ENCODE results near the gene NDRG3.

NDRG3 gene

DNA sequence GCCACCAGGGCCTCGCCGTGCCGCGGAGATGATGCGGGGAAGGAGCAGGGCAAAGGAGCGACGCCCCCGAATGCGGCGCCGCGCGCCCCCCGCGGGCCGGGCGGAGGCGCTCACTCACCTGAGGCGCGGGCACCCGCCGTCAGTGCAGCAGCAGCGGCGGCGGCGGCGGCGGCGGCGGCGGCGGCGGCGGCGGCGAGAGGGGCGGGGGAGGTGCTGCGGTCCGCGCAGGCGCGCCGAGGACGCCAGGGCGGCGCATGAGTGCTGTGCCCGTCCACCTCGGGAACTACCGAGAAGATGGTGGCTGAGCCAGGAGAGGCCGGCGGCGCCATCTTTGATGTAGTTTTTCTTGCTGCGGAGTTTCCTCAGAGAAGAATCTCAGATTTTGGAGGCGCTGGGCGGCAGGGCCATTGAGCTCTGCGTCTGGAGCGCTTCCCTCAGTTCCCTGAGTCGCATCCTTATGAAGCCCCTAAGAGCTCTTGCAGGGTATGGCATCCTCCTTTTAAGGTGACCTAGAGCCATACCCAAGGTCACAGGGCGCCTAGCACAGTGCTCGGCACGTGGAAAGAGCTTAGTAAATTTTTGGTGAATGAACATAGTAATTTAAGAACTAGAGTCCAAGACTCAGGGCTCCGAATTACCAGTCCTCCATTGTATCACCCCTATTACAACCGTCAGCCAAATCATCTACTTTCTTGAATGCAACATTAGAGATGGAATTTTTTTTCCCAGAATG, at the start of gene NDRG3:
TSS of gene NDRG3 (minus strand) at position 164 of the 733 bp plus-strand sequence. CDS start 24,355 bp downstream, outside the sequence.
- DNase-seq (ENCODE audit: low spot score), result peak; percentile 85
- FAIRE-seq, result no peak

GRCh38 chr20:36794116-36794474, 48.2 kb upstream of the NDRG3 start:
- FAIRE-seq, result no peak
- no peak for DNase-seq (ENCODE audit: low spot score)

DNA sequence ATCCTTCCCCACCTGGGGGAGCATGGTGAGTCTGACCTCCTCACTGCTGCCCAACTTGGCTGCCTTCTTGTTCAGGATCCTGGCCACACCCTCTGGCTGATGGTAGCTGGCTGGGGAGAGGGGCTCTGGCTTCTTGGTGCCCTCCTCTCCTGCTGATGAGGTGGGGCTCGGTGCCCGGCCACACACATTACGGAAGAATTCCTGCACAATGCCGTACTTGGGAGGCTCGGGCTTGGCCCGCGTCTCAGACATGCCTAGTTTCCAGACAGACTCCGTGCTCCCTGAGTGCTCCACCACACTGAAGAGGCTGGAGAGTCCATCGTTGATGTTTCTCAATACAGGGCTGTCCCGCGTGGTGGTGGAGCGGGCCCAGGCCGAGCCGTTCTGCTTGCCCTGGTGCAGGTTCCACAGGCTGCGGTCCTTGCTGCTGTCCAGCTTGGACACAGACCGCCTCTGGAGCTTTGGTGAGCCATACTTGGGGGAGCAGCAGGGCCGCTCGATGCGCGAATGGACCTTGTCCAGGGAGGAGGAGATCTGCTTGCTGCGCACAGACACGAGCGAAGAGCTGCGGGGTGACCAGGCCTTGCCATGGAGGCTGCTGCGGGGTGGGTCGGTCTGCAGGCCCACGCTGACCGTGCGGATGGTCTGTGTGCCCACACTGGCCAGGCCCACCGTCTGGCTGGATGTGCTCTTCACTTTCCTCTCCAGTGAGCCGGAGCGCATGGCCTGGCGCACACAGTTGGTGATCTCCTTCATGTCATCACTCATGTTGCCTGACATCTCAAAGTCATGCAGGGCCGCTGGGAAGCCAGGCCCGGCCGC, 47.6 kb upstream of the NDRG3 start:
- DNase-seq (ENCODE audit: low spot score) (no peak), FAIRE-seq (no peak)

- peak; percentile 72 for FAIRE-seq
Measured at GRCh38 chr20:36792422-36792821, 46.5 kb upstream of the NDRG3 start.

DNA sequence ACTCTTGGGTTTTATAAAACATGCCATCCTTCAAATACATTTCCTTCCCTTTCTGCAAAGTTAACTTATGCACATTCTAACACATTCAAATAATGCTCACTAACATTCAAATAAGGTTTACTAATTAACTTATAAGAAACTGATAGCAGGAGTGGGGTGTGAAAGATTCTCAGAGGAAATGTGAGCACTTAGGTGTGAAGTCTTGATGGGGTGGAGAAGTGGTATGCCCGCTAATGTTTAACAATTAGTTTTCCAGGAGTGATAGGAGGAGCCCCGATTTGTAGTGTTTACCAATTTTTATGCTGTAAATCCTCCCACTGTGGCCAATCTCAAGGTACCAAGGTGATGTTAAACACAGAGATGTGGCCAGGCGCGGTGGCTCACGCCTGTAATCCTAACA, 46.0 kb upstream of the NDRG3 start:
- DNase-seq (ENCODE audit: low spot score) (no peak), FAIRE-seq (no peak)

More at GRCh38 chr20:36792422-36792821, 46.5 kb upstream of the NDRG3 start:
- DNase-seq (ENCODE audit: low spot score), result peak; percentile 76

- DNase-seq (ENCODE audit: low spot score) (no peak), FAIRE-seq (no peak)
Measured at GRCh38 chr20:36786663-36787062, 40.8 kb upstream of the NDRG3 start.

- FAIRE-seq, result no peak
- DNase-seq (ENCODE audit: low spot score), result no peak
Measured at GRCh38 chr20:36786246-36786645, 40.4 kb upstream of the NDRG3 start.

GRCh38 chr20:36785308-36785707, 39.4 kb upstream of the NDRG3 start:
- no peak for DNase-seq (ENCODE audit: low spot score)
- FAIRE-seq, result no peak

- FAIRE-seq, result no peak
- no peak for DNase-seq (ENCODE audit: low spot score)
Measured at GRCh38 chr20:36784900-36785299, 39.0 kb upstream of the NDRG3 start.

- FAIRE-seq (no peak), DNase-seq (ENCODE audit: low spot score) (no peak)
Measured at GRCh38 chr20:36784116-36784515, 38.2 kb upstream of the NDRG3 start.

DNA sequence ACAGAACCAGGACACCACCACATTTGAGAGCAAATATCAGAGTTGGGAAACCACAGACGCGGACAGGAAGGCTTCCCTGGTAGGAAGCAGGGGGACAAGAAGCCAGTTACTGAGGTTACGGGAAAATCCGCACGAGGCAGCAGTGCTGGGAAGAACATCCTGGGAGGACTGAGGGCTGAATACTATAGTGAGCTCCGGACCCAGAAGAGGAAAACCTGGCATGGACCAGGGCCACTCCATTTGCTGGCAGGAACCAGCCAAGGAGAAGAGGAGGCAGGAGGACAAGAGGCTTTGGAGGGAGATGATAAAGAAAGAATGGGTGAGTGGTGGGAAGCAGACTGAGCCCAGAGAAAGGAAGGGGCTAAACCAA, 33.8 kb upstream of the NDRG3 start:
- FAIRE-seq (no peak), DNase-seq (ENCODE audit: low spot score) (no peak)

DNA sequence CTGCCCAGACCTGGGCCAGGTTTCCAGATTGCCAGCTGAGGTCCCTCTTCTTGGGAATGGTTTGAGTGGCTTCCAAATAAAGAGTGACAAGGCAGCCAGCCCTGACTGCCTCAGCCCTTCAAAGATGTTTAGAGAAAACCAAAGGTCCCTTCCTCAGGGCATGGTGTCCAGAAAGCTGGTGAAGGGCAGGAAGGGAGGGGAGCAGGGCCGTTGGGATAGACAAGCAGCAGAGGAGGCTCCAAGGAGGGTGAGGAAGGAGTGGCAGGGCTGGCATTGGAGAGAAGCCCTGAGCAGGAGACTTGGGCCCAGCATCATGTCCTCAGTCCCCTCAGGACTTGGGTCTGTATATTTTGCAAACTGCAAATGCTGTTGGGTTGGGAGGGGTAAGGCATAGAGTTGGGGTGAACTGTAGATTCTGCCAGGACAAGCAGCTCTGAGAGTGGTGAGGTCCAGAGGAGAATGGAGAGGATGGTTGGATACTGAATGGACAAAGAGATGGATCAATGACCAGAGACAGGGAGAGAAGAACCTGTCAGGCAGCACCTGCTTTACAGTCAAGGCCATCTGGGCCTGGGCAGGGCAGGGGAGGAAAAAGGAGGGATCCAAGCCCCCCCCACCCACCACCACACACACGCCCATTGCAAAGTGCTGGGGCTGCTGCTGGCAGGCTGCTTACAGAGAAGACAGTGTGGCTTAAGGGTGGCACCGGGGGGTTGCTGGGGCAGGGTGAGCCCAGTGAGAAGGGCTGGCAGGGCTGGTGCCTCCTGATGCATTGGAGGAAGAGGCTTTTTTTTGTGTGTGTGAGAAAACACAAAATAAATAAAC, 33.2 kb upstream of the NDRG3 start:
- DNase-seq (ENCODE audit: low spot score) (no peak), FAIRE-seq (no peak)

GRCh38 chr20:36777576-36777975, 31.7 kb upstream of the NDRG3 start:
- FAIRE-seq, result no peak
- DNase-seq (ENCODE audit: low spot score), result no peak

DNA sequence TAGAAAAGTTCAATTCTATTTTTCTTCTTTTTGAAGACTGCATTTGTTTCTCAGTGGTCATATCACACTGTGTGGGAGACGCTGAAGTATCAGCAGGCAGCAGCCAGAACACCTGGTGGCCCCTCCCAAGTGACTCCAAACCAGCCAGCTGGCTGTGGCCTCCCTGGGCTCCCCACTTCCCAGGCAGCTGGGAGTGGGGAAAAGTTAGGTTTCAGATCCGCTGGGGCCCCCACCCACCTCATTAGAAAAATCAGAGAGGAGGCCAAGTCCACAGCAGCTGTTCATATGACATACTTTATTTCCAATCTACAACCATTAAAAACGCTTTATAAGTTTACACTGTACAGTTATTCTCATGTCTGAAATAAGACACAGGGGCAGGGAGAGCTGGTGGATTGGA, 31.3 kb upstream of the NDRG3 start:
- DNase-seq (ENCODE audit: low spot score), result no peak
- no peak for FAIRE-seq

GRCh38 chr20:36775826-36776225, 29.9 kb upstream of the NDRG3 start:
- no peak for FAIRE-seq

DNA sequence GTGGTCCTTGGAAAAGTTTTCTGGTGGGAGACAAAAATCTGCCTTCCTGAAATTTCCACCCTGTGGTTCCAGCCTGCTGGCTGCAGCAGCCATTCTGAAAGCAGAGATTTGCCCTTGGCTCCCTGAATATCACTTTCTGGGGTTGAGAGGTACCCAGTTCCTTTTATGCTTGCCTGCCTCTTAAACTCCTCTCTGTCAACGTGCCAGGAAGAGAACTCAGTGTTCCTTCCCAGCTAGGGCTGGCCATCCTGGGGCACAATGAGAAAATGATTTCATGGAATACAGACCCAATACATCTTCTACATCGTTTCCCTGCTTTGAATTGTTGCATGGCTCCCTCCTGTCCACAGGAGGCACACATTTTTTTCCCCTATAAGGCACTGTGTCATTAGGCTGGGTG, 29.3 kb upstream of the NDRG3 start:
- DNase-seq (ENCODE audit: low spot score) (no peak), FAIRE-seq (no peak)

More at GRCh38 chr20:36775826-36776225, 29.9 kb upstream of the NDRG3 start:
- no peak for DNase-seq (ENCODE audit: low spot score)

GRCh38 chr20:36773597-36774390, 27.9 kb upstream of the NDRG3 start, which contains the start of gene DSN1:
Gene DSN1 (minus strand): TSS chr20:36773763. CDS start chr20:36771458, 2,305 bp downstream.
- DNase-seq (ENCODE audit: low spot score), result peak; percentile 98
- FAIRE-seq, result peak; percentile 65

DNA sequence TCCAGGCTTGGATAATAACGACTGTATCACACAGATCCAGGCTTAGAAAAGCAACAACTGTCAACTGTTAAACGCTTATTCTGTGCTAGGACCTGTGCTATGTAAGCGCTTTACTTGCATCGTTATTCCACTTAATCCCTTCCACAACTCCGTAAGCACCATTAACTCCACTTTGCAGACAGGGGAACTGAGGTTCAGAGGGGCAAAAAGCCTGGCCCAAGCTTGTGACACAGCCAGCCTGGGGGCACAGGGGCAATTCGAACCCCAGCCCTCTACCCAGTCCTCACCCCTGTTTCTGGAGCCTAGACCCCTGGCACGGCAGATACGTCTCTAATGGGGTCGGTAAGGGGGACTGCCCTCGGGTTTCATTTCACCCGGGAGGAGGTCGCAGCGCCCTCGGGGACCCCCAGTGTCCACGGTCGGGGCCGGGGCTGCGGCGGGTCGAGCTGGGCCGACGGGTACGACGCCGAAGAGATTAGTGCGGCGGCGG, 27.3 kb upstream of the NDRG3 start:
- DNase-seq (ENCODE audit: low spot score), result no peak
- FAIRE-seq, result no peak

- FAIRE-seq (no peak), DNase-seq (ENCODE audit: low spot score) (no peak)
Measured at GRCh38 chr20:36770680-36771079, 24.8 kb upstream of the NDRG3 start.

DNA sequence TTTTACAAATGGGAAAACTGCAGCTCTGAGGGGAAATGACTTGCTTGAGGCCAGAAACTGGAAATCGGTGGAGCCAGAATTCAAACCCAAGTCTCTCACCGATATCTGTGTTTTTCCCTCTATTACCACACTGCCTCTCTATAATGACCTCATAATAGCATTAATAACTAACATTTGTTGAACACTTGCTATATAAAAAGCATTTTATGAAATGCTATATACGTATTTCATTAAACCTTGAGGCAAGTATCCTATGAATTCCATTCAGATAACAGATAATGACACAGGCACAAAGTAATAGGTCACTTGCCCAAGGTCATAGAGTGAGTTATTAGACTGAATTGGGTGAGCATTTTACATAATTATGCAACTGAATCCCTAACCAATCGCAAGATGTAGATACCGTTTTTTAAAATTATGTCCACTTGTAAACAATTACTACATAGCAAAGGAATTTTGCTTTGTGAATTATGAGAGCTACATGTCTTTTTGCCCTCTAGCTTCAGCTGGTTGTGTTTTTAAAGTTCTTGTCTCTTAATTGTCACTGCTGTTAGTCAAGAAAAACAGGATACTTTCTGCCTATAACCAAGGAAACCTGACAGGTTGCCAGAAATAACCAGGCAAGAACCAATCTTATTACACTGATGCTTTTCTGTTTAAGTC, 23.0 kb upstream of the NDRG3 start:
- DNase-seq (ENCODE audit: low spot score) (no peak), FAIRE-seq (no peak)

All from RCC 7860 (cell line).